Activated T-cell treated with anti-CD3 and anti-CD28 coated beads for 24 hours (primary cell): ENCODE results near the gene SHFL.

Experiments
- DNase-seq: peaks from one replicate; pipeline ENCODE4 v3.0.0-alpha.2; 2020; ENCODE audit warnings: low read depth

Gene SHFL

GRCh38 chr19:10109528-10109927, 23.4 kb downstream of the SHFL start:
- no peak for DNase-seq

- no peak for DNase-seq
These were observed 24.2 kb downstream of the SHFL start for GRCh38 chr19:10110076-10110971.

- DNase-seq, result no peak
These were observed 24.8 kb downstream of the SHFL start for GRCh38 chr19:10110972-10111317.

GRCh38 chr19:10111405-10111811, 25.3 kb downstream of the SHFL start, which contains the start of gene P2RY11:
Gene P2RY11 (plus strand): TSS chr19:10111693. CDS start chr19:10111722, 29 bp downstream.
- DNase-seq, result no peak

GRCh38 chr19:10112037-10112761, 26.1 kb downstream of the SHFL start:
- peak; percentile 55 for DNase-seq

GRCh38 chr19:10112895-10113591, 26.9 kb downstream of the SHFL start:
- peak; percentile 64 for DNase-seq

GRCh38 chr19:10113592-10113963, 27.5 kb downstream of the SHFL start:
- no peak for DNase-seq

GRCh38 chr19:10113964-10114650, 28.0 kb downstream of the SHFL start:
- no peak for DNase-seq

GRCh38 chr19:10114651-10115391, 28.7 kb downstream of the SHFL start:
- DNase-seq, result peak; percentile 25

GRCh38 chr19:10115392-10116084, 29.4 kb downstream of the SHFL start:
- DNase-seq, result no peak

- DNase-seq, result no peak
These were observed 30.2 kb downstream of the SHFL start for GRCh38 chr19:10116085-10116865.

GRCh38 chr19:10116866-10117616, 30.9 kb downstream of the SHFL start:
- no peak for DNase-seq

- no peak for DNase-seq
These were observed 32.8 kb downstream of the SHFL start for GRCh38 chr19:10118960-10119359.

- no peak for DNase-seq
These were observed 34.5 kb downstream of the SHFL start for GRCh38 chr19:10120538-10121189.

- no peak for DNase-seq
These were observed 35.9 kb downstream of the SHFL start for GRCh38 chr19:10122045-10122444.

GRCh38 chr19:10124429-10124828, 38.3 kb downstream of the SHFL start:
- no peak for DNase-seq

- no peak for DNase-seq
These were observed 40.1 kb downstream of the SHFL start for GRCh38 chr19:10126213-10126639.

- no peak for DNase-seq
These were observed 46.8 kb downstream of the SHFL start for GRCh38 chr19:10132905-10133304.

GRCh38 chr19:10133596-10133995, 47.5 kb downstream of the SHFL start:
- no peak for DNase-seq
